Vagina (tissue), 2 donors: ENCODE measurements around the gene CDKN2B-AS1.
A peak's percentile ranks its signal among the peaks of the same experiment; 100 is the strongest.

Experiments used
- CTCF ChIP-seq, 3 experiments: fragments of 450-650 bp in 2 of 3; fragments of 200-600 bp in 1 of 3; sonication (generic) in 1 of 3; IDR thresholded peaks; one replicate each; pipeline ENCODE4 v1.5.1; 2017 to 2019; ENCODE audit warnings: antibody characterized with exemption in 3 of 3, mild to moderate bottlenecking in 2 of 3, moderate library complexity in 2 of 3
- POLR2A ChIP-seq, 2 donors: fragments of 450-650 bp; IDR thresholded peaks; one replicate each; pipeline ENCODE4 v1.6.1; 2017; ENCODE audit warnings: antibody characterized with exemption in 2 of 2, mild to moderate bottlenecking in 2 of 2, moderate library complexity in 2 of 2

GRCh38 chr9:22008717-22009505 lies 14.3 kb downstream of the CDKN2B-AS1 start, which contains the start of gene CDKN2B:
- TF ChIP-seq CTCF (IDR thresholded peaks at IDR 0.05) (peak; percentile 56 to 83 (median 74)), POLR2A (IDR thresholded peaks at IDR 0.05) (peak in 1 of 2 donors; percentile 27)
